Loucy (cell line): Measurements from ENCODE around the gene LYPD6.

Experiments used
- EZH2phosphoT487 ChIP-seq: fragments of 200-600 bp; IDR thresholded peaks from 2 replicates; pipeline ENCODE4 v1.6.1; 2018; ENCODE audit warnings: antibody characterized with exemption, mild to moderate bottlenecking, moderate library complexity, borderline replicate concordance
- TF ChIP-seq, protein P1 (sequence below): fragments of 200-600 bp; sonication (generic); conservative IDR thresholded peaks from 2 replicates; pipeline ENCODE4 v1.5.1; 2014; ENCODE audit warnings: mild to moderate bottlenecking, antibody characterized with exemption, low read length

DNA sequence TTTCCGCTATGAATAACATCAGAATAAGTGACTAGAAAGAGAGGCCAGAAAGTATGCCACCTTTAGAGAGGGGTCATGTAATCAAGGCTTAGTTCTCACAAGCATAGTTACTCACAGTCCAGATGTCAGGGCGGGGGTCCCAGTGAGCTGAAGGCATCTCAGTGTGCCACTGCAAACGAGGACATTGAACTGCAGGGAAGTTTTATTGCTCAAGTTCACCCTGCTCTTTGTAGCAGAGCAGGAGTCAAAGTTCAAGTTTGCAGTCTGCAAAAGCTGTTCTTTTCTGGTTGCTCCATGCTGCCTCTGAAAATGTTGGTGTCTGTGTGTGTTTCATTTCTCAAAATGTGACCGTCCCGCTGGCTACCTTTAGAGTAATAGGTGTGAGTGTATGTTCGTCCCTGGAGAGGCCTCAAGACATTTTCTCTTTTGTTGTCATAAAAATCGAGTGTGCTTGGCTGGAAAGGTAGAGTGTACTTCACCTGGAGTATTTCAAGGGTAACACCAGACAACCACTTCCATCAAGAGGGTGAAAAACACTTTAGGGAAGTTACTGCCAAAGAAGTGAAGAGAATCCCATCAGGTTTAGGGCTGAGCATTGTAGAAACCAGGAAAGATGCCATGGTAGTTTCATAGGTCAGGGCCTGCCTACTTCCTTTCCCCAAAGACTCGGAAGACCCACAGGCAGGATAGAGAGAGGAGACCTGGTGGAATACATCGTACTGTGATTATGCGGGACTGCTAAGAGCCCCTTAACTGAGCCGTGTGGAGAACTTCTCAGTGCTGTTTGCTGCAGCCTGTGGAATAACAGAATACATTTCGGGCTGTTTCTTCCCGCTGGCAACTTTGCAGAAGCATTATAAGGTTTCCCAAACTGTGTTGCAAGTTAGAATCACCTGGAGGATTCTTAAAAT is 89.9 kb downstream of the LYPD6 start:
- TF ChIP-seq, protein P1, sequence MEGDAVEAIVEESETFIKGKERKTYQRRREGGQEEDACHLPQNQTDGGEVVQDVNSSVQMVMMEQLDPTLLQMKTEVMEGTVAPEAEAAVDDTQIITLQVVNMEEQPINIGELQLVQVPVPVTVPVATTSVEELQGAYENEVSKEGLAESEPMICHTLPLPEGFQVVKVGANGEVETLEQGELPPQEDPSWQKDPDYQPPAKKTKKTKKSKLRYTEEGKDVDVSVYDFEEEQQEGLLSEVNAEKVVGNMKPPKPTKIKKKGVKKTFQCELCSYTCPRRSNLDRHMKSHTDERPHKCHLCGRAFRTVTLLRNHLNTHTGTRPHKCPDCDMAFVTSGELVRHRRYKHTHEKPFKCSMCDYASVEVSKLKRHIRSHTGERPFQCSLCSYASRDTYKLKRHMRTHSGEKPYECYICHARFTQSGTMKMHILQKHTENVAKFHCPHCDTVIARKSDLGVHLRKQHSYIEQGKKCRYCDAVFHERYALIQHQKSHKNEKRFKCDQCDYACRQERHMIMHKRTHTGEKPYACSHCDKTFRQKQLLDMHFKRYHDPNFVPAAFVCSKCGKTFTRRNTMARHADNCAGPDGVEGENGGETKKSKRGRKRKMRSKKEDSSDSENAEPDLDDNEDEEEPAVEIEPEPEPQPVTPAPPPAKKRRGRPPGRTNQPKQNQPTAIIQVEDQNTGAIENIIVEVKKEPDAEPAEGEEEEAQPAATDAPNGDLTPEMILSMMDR: no peak
- no peak for TF ChIP-seq EZH2phosphoT487
